ENCODE results near the gene TMEM123. TPM values are rescaled to one million over a fixed set of nuclear protein-coding genes. Genes with fewer than 3 reads are reported as not detected.

Gene TMEM123
- total and polyA plus RNA-seq, 10 of the 15 experiments (the other 5 are each of a cell fraction or from before 2014, with no cell fraction given) = 35.1 to 667 (median 123) TPM

- TF ChIP-seq CUX1 (IDR thresholded peaks at IDR 0.05; ENCODE audit: insufficient replicate concordance, low read depth, low read length) (no peak), NR2F1 (conservative IDR thresholded peaks at IDR 0.05) (peak; percentile 88), CBX5 (IDR thresholded peaks at IDR 0.05; ENCODE audit: low read depth) (peak; percentile 45; the same call in 1 of the 2 replicates), MTA3 (IDR thresholded peaks at IDR 0.05; ENCODE audit: borderline replicate concordance, low read length) (0 out of 2 replicates have a peak, but pooled peaks have one; percentile 67), BCL11A (IDR thresholded peaks at IDR 0.05; ENCODE audit: low read depth, low read length) (no peak), RAD51 (IDR thresholded peaks at IDR 0.05) (peak; percentile 31; the same call in 1 of the 2 replicates), IKZF2 (IDR thresholded peaks at IDR 0.05) (peak; percentile 47 to 60; a peak in 3 of 4 replicates), CREB1 (IDR thresholded peaks at IDR 0.05; ENCODE audit: low read depth) (peak; percentile 95), MEF2A (IDR thresholded peaks at IDR 0.05; ENCODE audit: insufficient read depth, low read depth, low read length) (0 out of 2 replicates have a peak, but pooled peaks have one; percentile 9), KLF5 (IDR thresholded peaks at IDR 0.05; ENCODE audit: partially characterized antibody) (no peak), FOXK2 (IDR thresholded peaks at IDR 0.05) (no peak), RELA (IDR thresholded peaks at IDR 0.05; ENCODE audit: borderline replicate concordance, partially characterized antibody) (peak; percentile 38), CEBPB (IDR thresholded peaks at IDR 0.05; ENCODE audit: borderline replicate concordance in 1 of 2, low read depth in 2 of 2, low read length in 2 of 2) (no peak), SP1 (IDR thresholded peaks at IDR 0.05; ENCODE audit: low read depth, low read length) (no peak), SMARCA5 (IDR thresholded peaks at IDR 0.05) (0 out of 2 replicates have a peak, but pooled peaks have one; percentile 45), RAD21 (IDR thresholded peaks at IDR 0.05; ENCODE audit: insufficient read depth, low read depth, low read length) (peak; percentile 90), CREM (IDR thresholded peaks at IDR 0.05; ENCODE audit: low read depth) (peak; percentile 92), CHD1 (IDR thresholded peaks at IDR 0.05; ENCODE audit: low read depth, low read length) (no peak), ASH2L (IDR thresholded peaks at IDR 0.05; ENCODE audit: borderline replicate concordance, low read depth) (no peak), JUNB (IDR thresholded peaks at IDR 0.05) (peak; percentile 63), IRF4 (IDR thresholded peaks at IDR 0.05; ENCODE audit: low read depth, low read length) (0 out of 2 replicates have a peak, but pooled peaks have one; percentile 23), PAX5 (IDR thresholded peaks at IDR 0.05; ENCODE audit: borderline replicate concordance, low read depth, low read length) (peak; percentile 94), RB1 (IDR thresholded peaks at IDR 0.05; ENCODE audit: borderline replicate concordance) (0 out of 2 replicates have a peak, but pooled peaks have one; percentile 60), RBBP5 (conservative IDR thresholded peaks at IDR 0.05) (no peak), PML (IDR thresholded peaks at IDR 0.05; ENCODE audit: low read length) (0 out of 2 replicates have a peak, but pooled peaks have one; percentile 44)
- TF ChIP-seq, protein P1, sequence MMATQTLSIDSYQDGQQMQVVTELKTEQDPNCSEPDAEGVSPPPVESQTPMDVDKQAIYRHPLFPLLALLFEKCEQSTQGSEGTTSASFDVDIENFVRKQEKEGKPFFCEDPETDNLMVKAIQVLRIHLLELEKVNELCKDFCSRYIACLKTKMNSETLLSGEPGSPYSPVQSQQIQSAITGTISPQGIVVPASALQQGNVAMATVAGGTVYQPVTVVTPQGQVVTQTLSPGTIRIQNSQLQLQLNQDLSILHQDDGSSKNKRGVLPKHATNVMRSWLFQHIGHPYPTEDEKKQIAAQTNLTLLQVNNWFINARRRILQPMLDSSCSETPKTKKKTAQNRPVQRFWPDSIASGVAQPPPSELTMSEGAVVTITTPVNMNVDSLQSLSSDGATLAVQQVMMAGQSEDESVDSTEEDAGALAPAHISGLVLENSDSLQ (IDR thresholded peaks at IDR 0.05) = peak; percentile 55; the same call in 1 of the 2 replicates
Observed at GRCh38 chr11:102495161-102496042, 42.8 kb upstream of the TMEM123 start (continued).

All from GM12878 (cell line).